ENCODE data around the gene SURF6. TPM values are rescaled to one million over a fixed set of nuclear protein-coding genes. Genes with fewer than 3 reads are reported as not detected.
"Not testable (repeated sequence)": the region's sequence is repeated elsewhere in the genome, so short reads cannot be mapped to it uniquely, and the experiment has no call there.

SURF6 gene
- total RNA-seq, 4 donors from 2014 or later = 22.5 to 36.3 (median 25.8) TPM

- ATAC-seq = no peak
- H3K9me3 ChIP-seq = no peaks in the 10 kb centered on the region
- 75 to 77% methylated on average over 2 to 3 of the region's 14 CpGs for WGBS, 2 donors (ENCODE audit: low coverage in 1 of 2)
- no peak overlapping the region for H3K27ac ChIP-seq
- H3K4me1 ChIP-seq = no peaks in the 10 kb centered on the region
- no peaks in the 10 kb centered on the region for H3K36me3 ChIP-seq
- TF ChIP-seq POLR2A (IDR thresholded peaks at IDR 0.05) (no peak), EP300 (IDR thresholded peaks at IDR 0.05) (no peak), CTCF (IDR thresholded peaks at IDR 0.05) (no peak), POLR2AphosphoS5 (IDR thresholded peaks at IDR 0.05) (no peak)
- H3K4me3 ChIP-seq = no peak overlapping the region
- no peaks in the 10 kb centered on the region for H3K27me3 ChIP-seq
Measured at GRCh38 chr9:133322701-133323100, 13.3 kb downstream of the SURF6 start.

GRCh38 chr9:133321411-133321935 is 14.5 kb downstream of the SURF6 start:
- no peaks in the 10 kb centered on the region for H3K4me1 ChIP-seq
- 72 to 79% methylated on average over 3 to 7 of the region's 13 CpGs for WGBS, 2 donors (ENCODE audit: low coverage in 1 of 2)

GRCh38 chr9:133320421-133320881 is 15.5 kb downstream of the SURF6 start:
- H3K4me3 ChIP-seq = no peak overlapping the region
- ATAC-seq = no peak
- no peaks in the 10 kb centered on the region for H3K4me1 ChIP-seq
- H3K36me3 ChIP-seq = no peaks in the 10 kb centered on the region
- no peaks in the 10 kb centered on the region for H3K9me3 ChIP-seq
- WGBS, 2 donors (ENCODE audit: low coverage in 1 of 2) = 57 to 77% methylated on average over 3 to 8 of the region's 13 CpGs
- no peaks in the 10 kb centered on the region for H3K27me3 ChIP-seq
- no peak for TF ChIP-seq POLR2A (IDR thresholded peaks at IDR 0.05)
- no peak for TF ChIP-seq CTCF (IDR thresholded peaks at IDR 0.05)
- no peak for TF ChIP-seq EP300 (IDR thresholded peaks at IDR 0.05)
- TF ChIP-seq POLR2AphosphoS5 (IDR thresholded peaks at IDR 0.05) = no peak
- H3K27ac ChIP-seq = no peak overlapping the region

More at GRCh38 chr9:133321411-133321935, 14.5 kb downstream of the SURF6 start:
- H3K9me3 ChIP-seq = no peaks in the 10 kb centered on the region
- no peak for ATAC-seq
- H3K4me3 ChIP-seq = no peak overlapping the region
- no peak for TF ChIP-seq POLR2AphosphoS5 (IDR thresholded peaks at IDR 0.05)
- TF ChIP-seq CTCF (IDR thresholded peaks at IDR 0.05) = no peak
- TF ChIP-seq POLR2A (IDR thresholded peaks at IDR 0.05) = no peak
- TF ChIP-seq EP300 (IDR thresholded peaks at IDR 0.05) = no peak
- H3K27ac ChIP-seq = no peak overlapping the region
- H3K27me3 ChIP-seq = no peaks in the 10 kb centered on the region
- no peaks in the 10 kb centered on the region for H3K36me3 ChIP-seq

- ATAC-seq, H3K4me1 ChIP-seq, H3K36me3 ChIP-seq, H3K27ac ChIP-seq, H3K27me3 ChIP-seq, H3K4me3 ChIP-seq, H3K9me3 ChIP-seq: not testable (repeated sequence)
- WGBS, 2 donors (ENCODE audit: low coverage in 1 of 2) = no CpG with 5 or more reads among the region's 13 CpGs
Measured at GRCh38 chr9:133317551-133317950, 18.4 kb downstream of the SURF6 start.

GRCh38 chr9:133315997-133316396 is 20.0 kb downstream of the SURF6 start:
- WGBS, 2 donors (ENCODE audit: low coverage in 1 of 2) = 48 to 67% methylated on average over 1 to 2 of the region's 2 CpGs
- Histone ChIP-seq H3K4me3 (no peak overlapping the region), H3K27ac (no peak overlapping the region), H3K4me1 (no peaks in the 10 kb centered on the region), H3K27me3 (no peaks in the 10 kb centered on the region), H3K36me3 (no peaks in the 10 kb centered on the region), H3K9me3 (no peaks in the 10 kb centered on the region)
- ATAC-seq = no peak
- TF ChIP-seq CTCF (IDR thresholded peaks at IDR 0.05) = no peak
- TF ChIP-seq EP300 (IDR thresholded peaks at IDR 0.05) = no peak
- no peak for TF ChIP-seq POLR2A (IDR thresholded peaks at IDR 0.05)
- TF ChIP-seq POLR2AphosphoS5 (IDR thresholded peaks at IDR 0.05) = no peak
